Fibroblast of mammary gland (primary cell): ENCODE results near the gene PHF12.

Source experiments
- DNase-seq: peaks from one replicate; pipeline ENCODE4 v3.0.0-alpha.2; 2010; ENCODE audit warnings: low read depth
- H3K4me3 ChIP-seq: 2 replicates; pipeline ENCODE4 v1.5.1; 2011; ENCODE audit warnings: low read depth, mild to moderate bottlenecking, low read length, moderate library complexity; ENCODE audit not compliant: control insufficient read depth
- TF ChIP-seq, protein P1 (sequence below): conservative IDR thresholded peaks from 2 replicates; pipeline ENCODE4 v1.5.1; 2011; ENCODE audit warnings: low read depth, low read length, inconsistent platforms; ENCODE audit not compliant: control insufficient read depth, insufficient read depth

PHF12 gene

GRCh38 chr17:28925912-28926365, 25.4 kb downstream of the PHF12 start:
- TF ChIP-seq, protein P1, sequence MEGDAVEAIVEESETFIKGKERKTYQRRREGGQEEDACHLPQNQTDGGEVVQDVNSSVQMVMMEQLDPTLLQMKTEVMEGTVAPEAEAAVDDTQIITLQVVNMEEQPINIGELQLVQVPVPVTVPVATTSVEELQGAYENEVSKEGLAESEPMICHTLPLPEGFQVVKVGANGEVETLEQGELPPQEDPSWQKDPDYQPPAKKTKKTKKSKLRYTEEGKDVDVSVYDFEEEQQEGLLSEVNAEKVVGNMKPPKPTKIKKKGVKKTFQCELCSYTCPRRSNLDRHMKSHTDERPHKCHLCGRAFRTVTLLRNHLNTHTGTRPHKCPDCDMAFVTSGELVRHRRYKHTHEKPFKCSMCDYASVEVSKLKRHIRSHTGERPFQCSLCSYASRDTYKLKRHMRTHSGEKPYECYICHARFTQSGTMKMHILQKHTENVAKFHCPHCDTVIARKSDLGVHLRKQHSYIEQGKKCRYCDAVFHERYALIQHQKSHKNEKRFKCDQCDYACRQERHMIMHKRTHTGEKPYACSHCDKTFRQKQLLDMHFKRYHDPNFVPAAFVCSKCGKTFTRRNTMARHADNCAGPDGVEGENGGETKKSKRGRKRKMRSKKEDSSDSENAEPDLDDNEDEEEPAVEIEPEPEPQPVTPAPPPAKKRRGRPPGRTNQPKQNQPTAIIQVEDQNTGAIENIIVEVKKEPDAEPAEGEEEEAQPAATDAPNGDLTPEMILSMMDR, result no peak
- DNase-seq, result peak; percentile 97
- H3K4me3 ChIP-seq, result no peak overlapping the region

GRCh38 chr17:28920201-28920600, 31.1 kb downstream of the PHF12 start:
- TF ChIP-seq, protein P1, result no peak
- H3K4me3 ChIP-seq, result no peak overlapping the region
- DNase-seq, result no peak

GRCh38 chr17:28918295-28918694, 33.0 kb downstream of the PHF12 start:
- DNase-seq, result no peak
- TF ChIP-seq, protein P1, result no peak
- no peak overlapping the region for H3K4me3 ChIP-seq

DNA sequence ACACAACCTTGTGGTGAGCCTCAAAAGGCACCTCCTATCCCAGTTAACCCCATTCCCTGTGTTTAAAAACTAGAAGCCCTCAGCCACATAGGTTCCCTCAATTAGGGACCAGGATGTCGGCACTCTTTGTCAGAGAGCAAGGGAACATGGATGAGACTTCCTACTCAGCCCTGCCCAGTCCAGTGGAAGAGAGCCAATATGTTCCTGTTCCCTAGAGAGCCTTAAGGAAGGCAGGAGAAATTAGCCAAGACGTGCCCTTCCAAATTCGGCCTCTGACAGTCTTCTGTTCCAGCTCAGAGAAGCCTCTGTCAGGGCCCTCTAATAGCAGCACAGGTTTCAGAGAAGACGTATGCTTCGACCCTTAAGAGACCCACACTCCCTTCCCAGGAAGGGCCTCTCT, 33.9 kb downstream of the PHF12 start:
- TF ChIP-seq, protein P1, result no peak
- H3K4me3 ChIP-seq, result no peak overlapping the region
- DNase-seq, result peak; percentile 46

- no peak overlapping the region for H3K4me3 ChIP-seq
- TF ChIP-seq, protein P1, result no peak
- DNase-seq, result no peak
These were observed 34.3 kb downstream of the PHF12 start for GRCh38 chr17:28917029-28917428.

DNA sequence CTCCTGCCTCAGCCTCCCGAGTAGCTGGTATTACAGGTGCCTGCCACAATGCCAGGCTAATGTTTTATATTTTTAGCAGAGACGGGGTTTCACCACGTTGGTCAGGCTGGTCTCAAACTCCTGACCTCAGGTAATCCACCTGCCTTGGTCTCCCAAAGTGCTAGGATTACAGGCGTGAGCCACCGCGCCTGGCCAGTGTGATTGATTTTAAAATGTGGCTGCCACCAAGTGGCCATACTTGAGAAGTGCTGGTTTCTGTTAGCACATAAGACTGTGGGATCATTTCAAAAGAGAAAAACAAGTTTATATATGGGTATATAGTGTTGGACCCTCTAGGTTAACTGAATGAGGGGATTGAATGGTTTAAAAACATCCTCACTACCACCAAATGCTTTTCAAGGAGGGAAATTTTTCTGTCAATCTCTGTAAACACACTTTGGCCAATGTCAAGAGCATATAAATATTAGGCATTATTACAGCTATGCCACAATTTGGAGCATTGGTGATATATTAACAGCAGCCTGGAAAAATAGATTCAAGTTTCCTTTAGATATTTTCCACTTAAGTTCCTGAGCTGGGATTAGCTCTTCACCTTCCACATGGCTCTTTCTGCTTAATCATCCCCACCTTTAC, 34.9 kb downstream of the PHF12 start:
- H3K4me3 ChIP-seq, result no peak overlapping the region
- TF ChIP-seq, protein P1, result peak; percentile 54
- peak; percentile 57 for DNase-seq
